ENCODE data around the gene MKLN1. TPM values are rescaled to one million over a fixed set of nuclear protein-coding genes. Genes with fewer than 3 reads are reported as not detected.
A peak's percentile ranks its signal among the peaks of the same experiment; 100 is the strongest.

Gene MKLN1
- total RNA-seq, 4 donors from 2014 or later: 93.1 to 175 (median 102) TPM

DNA sequence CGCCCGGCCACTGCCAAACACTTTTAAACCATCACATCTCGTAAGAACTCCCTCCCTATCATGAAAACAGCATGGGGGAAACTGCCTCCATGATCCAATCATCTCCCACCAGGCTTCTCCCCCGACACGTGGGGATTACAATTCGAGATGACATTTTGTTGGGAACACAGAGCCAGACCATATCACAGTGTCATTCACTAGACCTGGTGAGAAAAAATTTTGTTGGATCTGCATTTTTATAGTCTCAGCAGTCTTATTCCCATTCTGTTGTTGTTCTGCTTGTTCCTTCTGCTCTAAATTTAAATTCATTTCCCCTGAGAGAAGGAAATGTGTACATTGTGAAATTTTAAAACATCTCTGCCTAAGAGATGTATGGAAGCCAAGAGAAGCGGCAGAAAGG is 4.8 kb upstream of the MKLN1 start:
- no peaks in the 10 kb centered on the region for H3K9me3 ChIP-seq
- TF ChIP-seq, protein P1, sequence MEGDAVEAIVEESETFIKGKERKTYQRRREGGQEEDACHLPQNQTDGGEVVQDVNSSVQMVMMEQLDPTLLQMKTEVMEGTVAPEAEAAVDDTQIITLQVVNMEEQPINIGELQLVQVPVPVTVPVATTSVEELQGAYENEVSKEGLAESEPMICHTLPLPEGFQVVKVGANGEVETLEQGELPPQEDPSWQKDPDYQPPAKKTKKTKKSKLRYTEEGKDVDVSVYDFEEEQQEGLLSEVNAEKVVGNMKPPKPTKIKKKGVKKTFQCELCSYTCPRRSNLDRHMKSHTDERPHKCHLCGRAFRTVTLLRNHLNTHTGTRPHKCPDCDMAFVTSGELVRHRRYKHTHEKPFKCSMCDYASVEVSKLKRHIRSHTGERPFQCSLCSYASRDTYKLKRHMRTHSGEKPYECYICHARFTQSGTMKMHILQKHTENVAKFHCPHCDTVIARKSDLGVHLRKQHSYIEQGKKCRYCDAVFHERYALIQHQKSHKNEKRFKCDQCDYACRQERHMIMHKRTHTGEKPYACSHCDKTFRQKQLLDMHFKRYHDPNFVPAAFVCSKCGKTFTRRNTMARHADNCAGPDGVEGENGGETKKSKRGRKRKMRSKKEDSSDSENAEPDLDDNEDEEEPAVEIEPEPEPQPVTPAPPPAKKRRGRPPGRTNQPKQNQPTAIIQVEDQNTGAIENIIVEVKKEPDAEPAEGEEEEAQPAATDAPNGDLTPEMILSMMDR (IDR thresholded peaks at IDR 0.05): no peak
- TF ChIP-seq POLR2A (IDR thresholded peaks at IDR 0.05): no peak
- H3K27me3 ChIP-seq: no peaks in the 10 kb centered on the region
- DNase-seq: no peak
- intact Hi-C loops (cut with DNase I): loop anchor here (10.0 kb wide), 1 partner anchor 218 kb away; no protein-coding TSS in a partner anchor
- H3K4me1 ChIP-seq: peaks cover 5 to 8% of the 10 kb centered on the region in 2 donors
- H3K4me3 ChIP-seq (replicated peaks in 1 of 3): no peak overlapping the region
- H3K36me3 ChIP-seq: no peaks in the 10 kb centered on the region
- H3K27ac ChIP-seq: no peak overlapping the region
- 90 to 93% methylated on average over 7 of the region's 7 CpGs for WGBS, 2 donors

DNA sequence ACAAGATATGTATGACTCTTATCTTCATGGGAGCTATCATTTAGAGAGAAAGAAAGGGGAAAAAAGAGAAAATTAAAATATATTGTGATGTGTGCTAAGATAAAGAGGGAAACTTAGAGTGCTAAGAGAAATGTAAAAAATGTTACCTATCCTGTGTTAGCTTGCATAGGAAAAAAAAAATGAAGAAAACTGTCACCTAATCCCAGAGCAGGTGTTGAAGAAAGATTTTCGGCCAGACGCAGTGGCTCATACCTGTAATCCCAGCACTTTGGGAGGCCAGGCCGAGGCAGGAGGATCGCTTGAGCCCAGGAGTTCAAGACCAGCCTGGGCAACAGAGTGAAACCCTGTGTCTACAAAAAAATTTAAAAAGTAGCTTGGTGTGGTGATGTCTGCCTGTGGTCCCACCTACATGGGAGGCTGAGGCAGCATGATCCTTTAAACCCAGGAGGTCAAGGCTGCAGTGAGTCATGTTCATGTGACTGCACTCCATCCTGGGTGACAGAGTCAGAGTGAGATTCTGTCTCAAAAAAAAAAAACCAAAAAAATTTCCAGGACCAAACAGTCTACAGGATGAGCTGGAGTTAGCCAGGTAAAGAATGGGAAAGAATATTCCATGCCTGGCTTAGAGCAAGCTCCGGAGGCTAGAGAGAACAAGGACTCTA is 2.4 kb upstream of the MKLN1 start:
- TF ChIP-seq POLR2A (IDR thresholded peaks at IDR 0.05): no peak
- TF ChIP-seq, protein P1 (IDR thresholded peaks at IDR 0.05): no peak
- intact Hi-C loops (cut with DNase I): loop anchor here (10.0 kb wide), 1 partner anchor 221 kb away; no protein-coding TSS in a partner anchor
- no peak for DNase-seq
- Histone ChIP-seq H3K9me3 (no peaks in the 10 kb centered on the region), H3K36me3 (no peaks in the 10 kb centered on the region), H3K27me3 (no peaks in the 10 kb centered on the region), H3K4me3 (replicated peaks in 1 of 3) (no peak overlapping the region), H3K4me1 (peaks cover 18 to 23% of the 10 kb centered on the region in 2 donors), H3K27ac (no peak overlapping the region)
- WGBS, 2 donors: 94 to 96% methylated on average over 5 of the region's 5 CpGs

DNA sequence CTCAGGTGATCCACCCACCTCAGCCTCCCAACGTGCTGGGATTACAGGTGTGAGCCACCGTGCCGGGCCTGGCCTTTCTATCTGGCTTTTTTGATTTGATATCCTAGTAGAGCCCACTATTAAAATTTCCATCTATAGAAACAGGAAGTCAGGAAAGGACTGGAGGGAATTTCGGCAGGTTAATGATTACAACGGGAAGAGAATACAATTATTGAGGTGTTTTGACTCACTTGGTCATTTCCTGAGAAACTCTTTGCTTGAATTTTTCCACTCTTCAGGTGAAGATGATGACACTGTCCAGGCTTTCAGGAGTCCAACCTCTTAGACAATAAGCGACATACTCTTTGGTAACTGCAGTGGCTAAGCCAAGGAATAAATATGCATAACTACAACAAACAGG is 1.1 kb upstream of the MKLN1 start:
- TF ChIP-seq, protein P1 (IDR thresholded peaks at IDR 0.05): no peak
- TF ChIP-seq POLR2A (IDR thresholded peaks at IDR 0.05): no peak
- intact Hi-C loops (cut with DNase I): loop anchor here (10.0 kb wide), 1 partner anchor 222 kb away; no protein-coding TSS in a partner anchor
- WGBS, 2 donors: 79 to 83% methylated on average over 6 of the region's 6 CpGs
- Histone ChIP-seq H3K27me3 (no peaks in the 10 kb centered on the region), H3K27ac (peak overlapping the region in 2 of 3 donors; percentile 98 to 99), H3K4me1 (peaks cover 30 to 34% of the 10 kb centered on the region in 2 donors), H3K36me3 (no peaks in the 10 kb centered on the region), H3K4me3 (replicated peaks in 1 of 3) (peak overlapping the region in 1 of 3 donors; percentile 86), H3K9me3 (no peaks in the 10 kb centered on the region)
- DNase-seq: no peak

GRCh38 chr7:131327049-131327625 is 539 bp upstream of the MKLN1 start:
- Histone ChIP-seq H3K9me3 (no peaks in the 10 kb centered on the region), H3K27me3 (no peaks in the 10 kb centered on the region), H3K27ac (peak overlapping the region; percentile 82 to 99 (median 98)), H3K4me1 (peaks cover 36 to 40% of the 10 kb centered on the region in 2 donors), H3K36me3 (no peaks in the 10 kb centered on the region), H3K4me3 (replicated peaks in 1 of 3) (peak overlapping the region; percentile 57 to 86 (median 86))
- no peak for TF ChIP-seq POLR2A (IDR thresholded peaks at IDR 0.05)
- TF ChIP-seq, protein P1 (IDR thresholded peaks at IDR 0.05): no peak
- intact Hi-C loops (cut with DNase I): loop anchor here (10.0 kb wide), 1 partner anchor 222 kb away; no protein-coding TSS in a partner anchor
- 1% methylated on average over 14 of the region's 14 CpGs for WGBS, 2 donors
- DNase-seq: peak; percentile 29 to 50

Measured in thyroid gland (tissue), 4 donors.